CD4-positive, alpha-beta T cell (primary cell): ENCODE results near the gene BCAS1. TPM values are rescaled to one million over a fixed set of nuclear protein-coding genes. Genes with fewer than 3 reads are reported as not detected.
"Not testable (repeated sequence)": the region's sequence is repeated elsewhere in the genome, so short reads cannot be mapped to it uniquely, and the experiment has no call there.

ENCODE experiments used
- ATAC-seq: fragments of 200-7000 bp; cut with Tn5 transposase; one replicate; pipeline ENCODE4 v1.10.0; 2022; ENCODE audit warnings: mild to moderate bottlenecking; ENCODE audit not compliant: poor library complexity
- CTCF ChIA-PET: fragments of 350-600 bp; sonication (Branson Sonifier 250); formaldehyde crosslinking; loops from one replicate; lab custom pipeline; 2021; ENCODE audit warnings: antibody characterized with exemption, inconsistent platforms; lab: Charles Lee
- POLR2A ChIA-PET: fragments of 350-600 bp; sonication (Branson Sonifier 250); formaldehyde crosslinking; loops from one replicate; lab custom pipeline; 2021; ENCODE audit warnings: antibody characterized with exemption, inconsistent platforms; lab: Charles Lee
- DNase-seq, 14 experiments: peaks; one replicate each; pipeline ENCODE4 v3.0.0-alpha.2; 2013 to 2020; ENCODE audit warnings: mixed read lengths in 2 of 14
- H3K27ac ChIP-seq, 2 donors: one replicate each; pipeline versions ENCODE4 v1.5.1 to v1.7.0; 2013; ENCODE audit warnings: low read length in 2 of 2, low read depth in 1 of 2, mild to moderate bottlenecking in 1 of 2
- H3K27me3 ChIP-seq, 2 experiments: 1 replicate in 1 of 2; 2 replicates in 1 of 2; pipeline versions ENCODE4 v1.6.1 to v1.7.0; 2013; ENCODE audit warnings: low read length in 2 of 2, control low read depth in 1 of 2, mild to moderate bottlenecking in 1 of 2, moderate library complexity in 1 of 2; ENCODE audit not compliant: insufficient read depth in 2 of 2, control insufficient read depth in 1 of 2
- H3K36me3 ChIP-seq: one replicate; pipeline ENCODE4 v1.6.1; 2013; ENCODE audit warnings: low read length, control low read depth; ENCODE audit not compliant: insufficient read depth
- H3K4me1 ChIP-seq: one replicate; pipeline ENCODE4 v1.6.1; 2013; ENCODE audit warnings: low read length, control low read depth; ENCODE audit not compliant: insufficient read depth
- H3K4me3 ChIP-seq: one replicate; pipeline ENCODE4 v1.5.1; 2013; ENCODE audit warnings: mild to moderate bottlenecking, low read length, moderate library complexity
- H3K9me3 ChIP-seq, 2 experiments: 1 replicate in 1 of 2; 2 replicates in 1 of 2; pipeline versions ENCODE4 v1.6.1 to v1.7.0; 2013; ENCODE audit warnings: low read length in 2 of 2, mild to moderate bottlenecking in 2 of 2, control low read depth in 1 of 2, moderate library complexity in 1 of 2; ENCODE audit not compliant: control insufficient read depth in 1 of 2, insufficient read depth in 1 of 2
- H3K27ac Mint-ChIP-seq: one replicate; pipeline ENCODE4 v1.8.0; 2020; ENCODE audit warnings: mixed read lengths
- H3K27me3 Mint-ChIP-seq: one replicate; pipeline ENCODE4 v1.8.0; 2021; ENCODE audit warnings: mixed read lengths
- H3K36me3 Mint-ChIP-seq: one replicate; pipeline ENCODE4 v1.8.0; 2021; ENCODE audit warnings: low read depth, mixed read lengths
- H3K4me1 Mint-ChIP-seq: one replicate; pipeline ENCODE4 v1.8.0; 2021; ENCODE audit warnings: low read depth, mixed read lengths
- H3K4me3 Mint-ChIP-seq: one replicate; pipeline ENCODE4 v1.8.0; 2020; ENCODE audit warnings: mild to moderate bottlenecking, mixed read lengths
- H3K9me3 Mint-ChIP-seq: one replicate; pipeline ENCODE4 v1.8.0; 2020; ENCODE audit warnings: mixed read lengths
- intact Hi-C, 2 experiments: fragments of 100-400 bp; cut with DNase I in 1 of 2; cut with micrococcal nuclease in 1 of 2; formaldehyde crosslinking; loops; one replicate each; pipeline versions ENCODE4 v1.15.1 to v1.9.0; 2023 to 2025; cut with DNase I, micrococcal nuclease
- total RNA-seq, 174 experiments: library from RNA in 2 of 174; stranded (reverse) in 2 of 174; gene quantifications; one replicate each; pipeline ENCODE4 v1.2.3 and lab custom pipeline; 2021 to 2026
- TF ChIP-seq, protein P1 (sequence below): fragments of 200-600 bp; IDR thresholded peaks from one replicate; pipeline ENCODE4 v1.8.0; 2022; ENCODE audit warnings: antibody characterized with exemption, mild to moderate bottlenecking

BCAS1 gene
- total RNA-seq, 2 experiments from 2014 or later, result 0.20 to 0.27 TPM

GRCh38 chr20:54011346-54011745 is 59.0 kb downstream of the BCAS1 start:
- POLR2A ChIA-PET, result no interaction called here
- Mint-ChIP-seq H3K36me3 (no peaks in the 10 kb centered on the region), H3K27ac (no peak overlapping the region), H3K4me3 (no peak overlapping the region), H3K9me3 (no peaks in the 10 kb centered on the region), H3K27me3 (peaks cover 10% of the 10 kb centered on the region), H3K4me1 (no peaks in the 10 kb centered on the region)
- ATAC-seq (no peak), DNase-seq (no peak)
- TF ChIP-seq, protein P1, sequence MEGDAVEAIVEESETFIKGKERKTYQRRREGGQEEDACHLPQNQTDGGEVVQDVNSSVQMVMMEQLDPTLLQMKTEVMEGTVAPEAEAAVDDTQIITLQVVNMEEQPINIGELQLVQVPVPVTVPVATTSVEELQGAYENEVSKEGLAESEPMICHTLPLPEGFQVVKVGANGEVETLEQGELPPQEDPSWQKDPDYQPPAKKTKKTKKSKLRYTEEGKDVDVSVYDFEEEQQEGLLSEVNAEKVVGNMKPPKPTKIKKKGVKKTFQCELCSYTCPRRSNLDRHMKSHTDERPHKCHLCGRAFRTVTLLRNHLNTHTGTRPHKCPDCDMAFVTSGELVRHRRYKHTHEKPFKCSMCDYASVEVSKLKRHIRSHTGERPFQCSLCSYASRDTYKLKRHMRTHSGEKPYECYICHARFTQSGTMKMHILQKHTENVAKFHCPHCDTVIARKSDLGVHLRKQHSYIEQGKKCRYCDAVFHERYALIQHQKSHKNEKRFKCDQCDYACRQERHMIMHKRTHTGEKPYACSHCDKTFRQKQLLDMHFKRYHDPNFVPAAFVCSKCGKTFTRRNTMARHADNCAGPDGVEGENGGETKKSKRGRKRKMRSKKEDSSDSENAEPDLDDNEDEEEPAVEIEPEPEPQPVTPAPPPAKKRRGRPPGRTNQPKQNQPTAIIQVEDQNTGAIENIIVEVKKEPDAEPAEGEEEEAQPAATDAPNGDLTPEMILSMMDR, result no peak
- Histone ChIP-seq H3K9me3 (no peaks in the 10 kb centered on the region), H3K36me3 (no peaks in the 10 kb centered on the region), H3K27me3 (no peaks in the 10 kb centered on the region), H3K4me3 (no peak overlapping the region), H3K4me1 (no peaks in the 10 kb centered on the region), H3K27ac (no peak overlapping the region)
- CTCF ChIA-PET, result no interaction called here
- intact Hi-C loops, result no loop called here

GRCh38 chr20:54006216-54006615 is 64.2 kb downstream of the BCAS1 start:
- CTCF ChIA-PET, H3K4me1 Mint-ChIP-seq, H3K27me3 ChIP-seq, H3K9me3 Mint-ChIP-seq, H3K36me3 Mint-ChIP-seq, H3K4me3 ChIP-seq, DNase-seq, H3K36me3 ChIP-seq, H3K27ac ChIP-seq, H3K4me3 Mint-ChIP-seq, H3K4me1 ChIP-seq, H3K27ac Mint-ChIP-seq, intact Hi-C loops, ATAC-seq, POLR2A ChIA-PET: not testable (repeated sequence)
- peaks cover 4 to 12% of the 10 kb centered on the region in 2 experiments for H3K9me3 ChIP-seq
- peaks cover 29% of the 10 kb centered on the region for H3K27me3 Mint-ChIP-seq

- no peak overlapping the region for H3K4me3 Mint-ChIP-seq
- intact Hi-C loops, result no loop called here
- H3K27ac Mint-ChIP-seq, result no peak overlapping the region
- H3K27me3 ChIP-seq, result no peaks in the 10 kb centered on the region
- peaks cover 29% of the 10 kb centered on the region for H3K27me3 Mint-ChIP-seq
- no peaks in the 10 kb centered on the region for H3K4me1 Mint-ChIP-seq
- ChIA-PET POLR2A (no interaction called here), CTCF (no interaction called here)
- peaks cover 4% of the 10 kb centered on the region for H3K9me3 Mint-ChIP-seq
- no peaks in the 10 kb centered on the region for H3K36me3 Mint-ChIP-seq
- ATAC-seq, result no peak
- H3K4me1 ChIP-seq, result no peaks in the 10 kb centered on the region
- H3K36me3 ChIP-seq, result no peaks in the 10 kb centered on the region
- TF ChIP-seq, protein P1, result no peak
- peaks cover 4 to 19% of the 10 kb centered on the region in 2 experiments for H3K9me3 ChIP-seq
- H3K4me3 ChIP-seq, result no peak overlapping the region
- DNase-seq, result no peak
- H3K27ac ChIP-seq, result no peak overlapping the region
Observed at GRCh38 chr20:54005524-54005923, 64.9 kb downstream of the BCAS1 start.

DNA sequence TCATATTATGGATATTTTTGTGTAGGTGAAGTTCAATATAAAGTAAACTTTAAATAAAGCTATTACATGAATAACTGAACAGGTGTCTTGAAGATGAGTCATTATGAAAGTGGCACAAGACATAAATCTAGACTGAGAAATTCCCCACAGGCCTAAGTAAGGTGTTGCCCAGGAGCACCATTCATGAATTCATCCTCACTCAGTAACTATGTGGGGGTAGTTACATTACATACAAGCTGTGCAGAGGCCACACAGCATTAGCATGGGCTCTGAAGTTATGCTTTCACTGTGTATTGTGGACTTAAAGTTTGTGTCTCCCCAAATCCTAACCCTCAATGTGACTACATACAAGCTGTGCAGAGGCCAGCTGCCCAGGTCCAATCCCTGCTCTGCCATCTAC is 65.9 kb downstream of the BCAS1 start:
- no peaks in the 10 kb centered on the region for H3K36me3 Mint-ChIP-seq
- POLR2A ChIA-PET, result no interaction called here
- no peak for DNase-seq
- H3K9me3 Mint-ChIP-seq, result peaks cover 8% of the 10 kb centered on the region
- TF ChIP-seq, protein P1, result no peak
- Histone ChIP-seq H3K4me1 (no peaks in the 10 kb centered on the region), H3K4me3 (no peak overlapping the region), H3K36me3 (no peaks in the 10 kb centered on the region), H3K9me3 (peaks cover 4 to 21% of the 10 kb centered on the region in 2 experiments), H3K27me3 (no peaks in the 10 kb centered on the region), H3K27ac (no peak overlapping the region)
- ATAC-seq, result no peak
- H3K27me3 Mint-ChIP-seq, result peaks cover 29% of the 10 kb centered on the region
- H3K4me3 Mint-ChIP-seq, result no peak overlapping the region
- intact Hi-C loops, result no loop called here
- CTCF ChIA-PET, result no interaction called here
- no peaks in the 10 kb centered on the region for H3K4me1 Mint-ChIP-seq
- H3K27ac Mint-ChIP-seq, result no peak overlapping the region
